ENCODE results near the gene DBX1.
"Not testable (repeated sequence)": the region's sequence is repeated elsewhere in the genome, so short reads cannot be mapped to it uniquely, and the experiment has no call there.

DBX1 gene, protein sequence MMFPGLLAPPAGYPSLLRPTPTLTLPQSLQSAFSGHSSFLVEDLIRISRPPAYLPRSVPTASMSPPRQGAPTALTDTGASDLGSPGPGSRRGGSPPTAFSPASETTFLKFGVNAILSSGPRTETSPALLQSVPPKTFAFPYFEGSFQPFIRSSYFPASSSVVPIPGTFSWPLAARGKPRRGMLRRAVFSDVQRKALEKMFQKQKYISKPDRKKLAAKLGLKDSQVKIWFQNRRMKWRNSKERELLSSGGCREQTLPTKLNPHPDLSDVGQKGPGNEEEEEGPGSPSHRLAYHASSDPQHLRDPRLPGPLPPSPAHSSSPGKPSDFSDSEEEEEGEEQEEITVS

DNA sequence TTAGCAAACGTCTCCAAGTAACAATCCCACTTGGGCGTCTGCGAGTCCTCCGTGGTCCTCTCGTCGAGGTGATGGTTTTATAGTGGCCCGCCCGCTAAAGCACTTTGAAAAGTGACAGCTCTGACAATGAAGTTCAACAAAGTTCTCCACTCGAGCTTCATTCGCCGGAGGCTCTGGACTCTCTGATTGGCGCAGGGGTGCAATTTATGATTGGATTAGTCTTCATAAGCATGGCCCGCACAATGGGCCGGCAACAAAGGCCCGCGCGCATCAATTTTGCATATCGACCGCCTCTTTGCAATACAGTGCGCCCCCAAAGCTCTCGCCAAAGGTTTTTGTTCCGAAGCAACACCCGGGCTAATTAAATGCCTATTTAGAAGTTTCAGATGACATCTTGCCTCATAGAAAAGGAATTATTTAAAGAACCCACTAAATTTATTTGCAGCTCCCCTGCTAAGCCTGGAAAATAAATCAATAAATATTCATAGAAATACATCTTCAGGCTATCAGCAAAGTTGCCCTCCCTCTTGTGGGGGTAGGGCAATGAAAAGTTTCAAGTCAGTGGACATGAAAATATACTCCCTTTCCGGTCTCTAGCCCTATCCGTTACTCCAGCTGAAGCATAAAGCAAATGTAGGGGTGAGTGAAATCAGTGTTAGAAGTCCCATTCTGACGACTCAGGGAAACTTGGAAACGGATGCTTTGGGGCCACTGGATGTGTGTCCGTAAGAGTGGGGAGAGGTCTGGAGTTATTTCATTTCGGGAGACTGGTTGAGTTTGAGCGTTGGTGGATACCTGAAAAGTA, at the start of gene DBX1:
Gene DBX1, minus strand, starts transcription at position 51 of the 805 bp plus-strand sequence. CDS start 151 bp downstream, outside the sequence.
- no peak for DNase-seq (ENCODE audit: insufficient read length, low spot score)
- FAIRE-seq, result no peak

DNA sequence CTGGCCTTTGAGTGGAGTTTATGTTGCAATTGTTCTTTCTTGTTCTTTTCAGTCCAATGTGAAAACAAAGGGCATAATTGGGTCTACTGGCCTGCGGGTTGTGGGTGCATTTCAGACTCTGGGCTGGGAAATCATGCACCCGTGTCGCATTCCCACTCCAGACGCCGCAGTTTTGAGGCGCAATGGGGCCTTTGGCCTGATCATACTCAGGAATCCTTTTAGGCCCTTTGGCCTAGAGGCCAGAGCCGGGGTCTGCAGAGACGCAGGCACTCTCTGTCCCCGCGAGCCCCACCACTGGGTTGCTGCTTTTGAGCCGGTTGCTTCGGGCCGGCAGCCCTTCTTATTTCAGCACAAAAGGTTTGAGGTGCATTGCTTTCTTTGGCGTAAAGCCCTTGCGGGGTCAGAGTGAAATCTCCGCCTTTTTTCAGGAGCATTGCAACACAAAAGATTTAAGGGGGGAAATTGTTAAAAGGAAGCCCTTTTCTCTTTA, 48.4 kb upstream of the DBX1 start:
- DNase-seq (ENCODE audit: insufficient read length, low spot score) (no peak), FAIRE-seq (no peak)

DNA sequence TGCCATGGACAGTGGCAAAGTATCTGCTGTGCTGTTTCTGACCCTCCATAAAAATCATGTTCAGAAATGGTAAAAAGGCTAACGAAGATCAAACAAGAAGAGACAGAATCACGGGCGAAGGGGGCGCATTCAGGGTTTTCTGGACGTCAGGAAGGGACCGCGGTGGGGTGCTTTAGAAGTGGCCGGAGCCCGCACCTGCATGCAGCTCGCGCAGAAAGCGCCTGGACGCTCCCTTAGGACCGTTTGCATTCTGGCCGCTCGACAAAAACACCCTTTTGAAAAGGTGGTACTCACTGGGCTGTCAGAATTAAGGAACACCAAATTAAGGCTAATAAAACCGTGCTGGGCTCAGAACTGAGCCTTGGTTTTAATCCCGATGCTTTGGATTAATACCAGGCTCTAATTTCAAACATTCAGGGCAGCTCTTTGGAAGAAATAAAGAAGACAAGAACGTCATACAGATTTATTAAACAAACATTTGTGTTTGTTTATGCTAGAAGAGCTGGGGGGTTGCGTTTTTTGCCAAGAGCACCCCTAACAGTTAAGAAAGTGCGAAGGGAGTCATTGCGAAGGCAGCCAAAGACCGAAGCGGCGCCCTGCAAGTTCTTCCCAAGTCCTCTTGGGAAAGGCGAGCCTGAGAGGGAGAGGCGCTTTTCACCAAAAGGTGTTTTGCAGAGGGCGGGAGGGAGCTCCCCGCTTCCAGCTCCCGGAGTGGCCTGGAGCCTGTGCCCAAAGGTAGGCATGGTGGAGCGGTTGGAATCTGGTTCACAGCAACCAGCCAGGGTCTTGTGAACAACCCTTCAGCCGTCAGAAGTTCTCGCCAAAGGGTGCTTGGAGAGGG, 47.7 kb upstream of the DBX1 start:
- no peak for FAIRE-seq
- DNase-seq (ENCODE audit: insufficient read length, low spot score), result no peak

DNA sequence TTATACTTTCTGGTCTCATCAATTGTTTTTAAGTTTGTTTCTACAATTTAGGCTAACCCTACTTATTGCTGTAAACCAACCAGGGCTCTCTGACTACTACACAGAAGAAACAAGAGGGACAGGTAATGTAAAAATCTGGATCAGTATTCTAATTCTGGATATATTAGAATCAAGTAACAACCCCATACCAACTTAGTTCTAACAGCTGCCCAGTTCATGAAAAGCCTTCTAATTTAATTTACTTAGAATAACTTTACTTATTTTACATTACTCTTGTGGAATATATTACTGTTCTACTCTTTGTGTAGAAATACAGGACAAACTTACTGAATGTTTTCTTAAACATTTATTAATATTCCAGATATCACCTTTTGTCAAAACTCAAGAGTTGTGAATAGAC, 45.5 kb upstream of the DBX1 start:
- no peak for FAIRE-seq
- DNase-seq (ENCODE audit: insufficient read length, low spot score), result no peak

DNA sequence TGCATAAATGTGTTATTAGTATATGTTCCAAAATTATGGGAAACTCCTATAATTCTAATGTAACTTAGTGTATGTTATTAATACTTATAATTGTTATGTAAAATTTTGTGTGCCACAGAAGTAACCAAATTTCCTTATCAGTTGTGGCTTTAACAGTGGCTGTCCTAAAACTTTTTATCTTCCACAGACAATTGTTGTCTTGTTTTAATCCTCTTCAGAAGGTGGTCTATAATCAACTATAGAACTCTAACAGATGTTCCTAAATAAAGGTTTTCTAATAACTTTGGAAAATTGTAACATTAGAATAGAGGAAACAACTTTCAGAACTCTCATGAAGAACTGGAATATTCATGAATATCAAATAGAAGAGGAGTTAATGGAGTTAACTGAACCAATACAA, 44.4 kb upstream of the DBX1 start:
- DNase-seq (ENCODE audit: insufficient read length, low spot score), result no peak
- no peak for FAIRE-seq

DNA sequence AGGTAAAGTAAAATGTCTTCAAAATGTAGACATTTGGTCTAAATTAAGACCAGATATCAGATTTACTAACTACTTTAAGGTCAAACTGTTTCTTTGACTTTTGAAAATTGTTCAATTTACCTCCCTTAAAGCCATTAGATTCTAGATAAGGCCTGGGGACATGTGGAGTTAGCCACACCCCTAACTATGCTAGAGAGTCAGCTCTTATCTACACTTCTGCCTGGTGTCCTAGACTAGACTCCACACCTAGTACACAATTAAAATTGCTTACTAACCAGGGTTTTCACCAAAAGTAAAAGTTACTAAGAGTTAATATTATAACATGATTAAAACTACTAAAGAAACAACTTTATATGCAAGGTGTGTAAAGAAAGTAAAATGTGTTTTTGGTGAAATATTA, 43.6 kb upstream of the DBX1 start:
- FAIRE-seq (no peak), DNase-seq (ENCODE audit: insufficient read length, low spot score) (no peak)

DNA sequence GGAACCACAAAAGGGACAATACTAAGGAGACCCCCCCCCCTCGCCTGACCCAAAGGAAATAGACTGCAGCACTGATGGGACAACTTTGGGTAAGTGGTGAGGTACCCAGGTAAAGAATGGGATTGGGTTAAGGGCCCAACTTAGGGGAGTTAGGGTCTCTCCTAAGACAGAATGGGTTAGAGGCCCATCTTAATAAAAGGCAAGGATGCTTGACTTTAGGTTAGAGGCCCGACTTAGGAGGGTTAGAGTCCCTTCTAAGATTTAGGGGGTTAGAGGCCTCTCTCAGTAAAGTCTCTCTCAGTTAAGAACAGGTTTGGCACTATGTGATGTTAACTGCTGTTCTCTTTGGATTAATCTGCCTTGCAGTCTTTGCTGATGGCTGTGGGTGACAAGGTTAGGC, 41.0 kb upstream of the DBX1 start:
- FAIRE-seq (no peak), DNase-seq (ENCODE audit: insufficient read length, low spot score) (no peak)

DNA sequence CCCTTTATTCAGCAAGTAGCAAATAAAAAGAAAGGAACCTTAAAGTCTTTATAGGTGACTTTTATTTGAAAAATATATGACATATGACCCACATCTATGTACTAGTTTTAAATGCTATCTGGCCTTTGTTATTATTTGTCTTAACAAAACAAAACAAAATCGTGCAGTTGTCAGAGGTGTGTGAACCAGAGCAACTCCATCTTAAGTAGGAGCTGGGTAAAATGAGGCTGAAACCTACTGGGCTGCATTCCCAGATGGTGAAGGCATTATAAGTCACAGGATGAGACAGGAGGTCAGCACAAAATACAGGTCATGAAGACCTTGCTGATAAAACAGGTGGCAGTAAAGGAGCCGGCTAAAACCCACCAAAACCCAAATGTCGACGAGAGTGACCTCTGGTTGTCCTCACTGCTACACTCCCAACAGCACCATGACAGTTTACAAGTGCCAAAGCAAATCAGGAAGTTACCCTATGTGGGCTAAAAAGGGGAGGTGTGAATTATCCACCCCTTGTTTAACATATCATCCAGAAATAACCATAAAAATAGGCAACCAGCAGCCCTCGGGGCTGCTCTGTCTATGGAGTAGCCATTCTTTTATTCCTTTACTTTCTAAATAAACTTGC, 40.2 kb upstream of the DBX1 start:
- not testable (repeated sequence) for DNase-seq (ENCODE audit: insufficient read length, low spot score); FAIRE-seq

DNA sequence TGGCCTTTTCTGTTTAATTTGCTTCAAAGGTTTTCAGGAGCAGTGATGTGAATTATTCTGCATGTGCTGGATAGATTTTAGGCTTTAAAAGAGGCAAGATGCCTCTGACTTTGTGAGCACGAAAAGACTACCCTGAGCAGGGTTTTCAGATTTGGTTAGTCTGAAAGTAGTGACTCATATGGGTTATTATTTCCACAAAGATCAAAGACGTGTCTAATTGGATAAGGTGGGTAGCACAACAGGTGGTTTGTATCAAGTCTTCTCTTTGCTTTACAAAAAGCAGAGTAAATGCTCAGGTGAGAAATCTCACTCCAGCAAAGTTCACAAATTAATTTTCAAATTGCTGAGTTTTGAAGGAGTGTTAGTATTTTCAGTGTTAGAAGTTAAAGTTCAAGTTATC, 37.6 kb upstream of the DBX1 start:
- FAIRE-seq, result no peak

DNA sequence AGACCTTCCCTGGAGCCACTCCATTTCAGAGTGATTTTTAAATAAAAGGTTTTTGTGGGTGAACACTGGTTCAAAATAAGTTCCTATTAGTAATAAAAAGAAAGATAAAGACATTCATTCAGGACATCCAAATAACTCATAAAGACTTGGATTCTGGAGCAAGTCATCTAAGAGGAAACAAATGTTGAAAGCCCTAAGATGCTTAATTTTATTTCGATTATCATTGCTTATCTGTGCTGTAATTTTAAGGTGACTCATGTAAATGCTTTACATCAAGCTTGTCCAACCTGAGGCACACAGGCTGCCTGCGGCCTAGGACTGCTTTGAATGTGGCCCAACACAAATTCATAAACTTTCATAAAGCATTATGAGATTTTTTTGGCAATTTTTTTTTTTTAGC, 34.2 kb upstream of the DBX1 start:
- DNase-seq (ENCODE audit: insufficient read length, low spot score) (no peak), FAIRE-seq (no peak)

More for the DNA sequence above, 37.6 kb upstream of the DBX1 start:
- DNase-seq (ENCODE audit: insufficient read length, low spot score), result no peak

DNA sequence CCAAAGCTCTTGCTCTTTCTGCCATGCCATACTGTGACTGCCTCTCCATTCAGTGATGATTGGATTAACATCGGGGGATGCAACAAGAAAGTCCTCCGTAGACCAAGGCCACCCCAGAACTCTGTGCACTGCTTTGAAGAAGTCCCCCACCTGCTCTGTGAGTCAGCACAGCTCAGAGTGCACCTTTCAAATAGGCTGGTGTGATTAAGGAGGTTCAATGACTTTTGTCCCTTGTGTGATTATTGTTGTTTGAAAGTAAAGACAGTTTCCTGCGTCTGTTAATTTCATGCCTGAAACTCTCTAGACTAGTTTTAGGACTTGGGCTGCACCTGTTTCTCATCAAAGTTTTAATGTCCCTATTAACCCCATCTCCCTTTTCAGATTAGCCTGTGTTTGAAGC, 33.0 kb upstream of the DBX1 start:
- DNase-seq (ENCODE audit: insufficient read length, low spot score) (no peak), FAIRE-seq (no peak)

DNA sequence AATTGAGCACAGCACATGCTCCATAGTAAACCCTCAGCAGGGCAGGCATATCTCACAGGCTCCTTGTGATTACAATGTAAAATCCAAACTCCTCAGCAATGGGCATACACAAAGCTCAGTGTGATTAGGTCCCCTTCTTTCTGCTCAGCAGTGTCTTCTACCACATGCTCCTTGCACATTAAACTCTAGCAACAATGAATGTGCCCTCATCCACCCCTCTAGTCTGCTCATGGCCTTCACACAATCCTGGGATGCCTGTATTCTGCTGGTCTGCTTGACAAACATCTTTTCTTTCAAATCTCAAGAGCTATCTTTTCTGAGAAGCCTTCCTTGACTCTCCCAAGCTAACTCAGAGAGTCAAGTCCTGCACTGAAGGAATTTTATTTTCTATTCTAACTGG, 32.4 kb upstream of the DBX1 start:
- no peak for DNase-seq (ENCODE audit: insufficient read length, low spot score)
- no peak for FAIRE-seq

DNA sequence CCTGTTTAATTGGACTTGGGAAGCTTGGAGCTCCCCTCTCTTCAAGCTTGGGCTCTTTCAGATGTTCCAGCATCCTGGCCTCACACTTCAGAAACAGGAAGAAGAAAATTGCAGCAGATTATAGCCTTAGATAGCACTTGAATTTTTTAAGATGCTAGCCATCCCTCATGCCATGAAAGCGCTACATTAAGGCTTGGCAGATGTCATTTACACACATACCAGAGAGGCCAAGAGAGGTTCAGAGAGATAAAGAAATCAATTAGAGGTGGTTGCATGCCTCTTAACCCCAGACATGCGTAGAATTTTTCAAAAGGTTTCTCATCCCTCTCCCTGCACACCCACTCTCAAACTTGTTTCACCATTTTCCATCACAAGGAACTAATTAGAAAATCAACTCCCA, 31.9 kb upstream of the DBX1 start:
- no peak for FAIRE-seq

DNA sequence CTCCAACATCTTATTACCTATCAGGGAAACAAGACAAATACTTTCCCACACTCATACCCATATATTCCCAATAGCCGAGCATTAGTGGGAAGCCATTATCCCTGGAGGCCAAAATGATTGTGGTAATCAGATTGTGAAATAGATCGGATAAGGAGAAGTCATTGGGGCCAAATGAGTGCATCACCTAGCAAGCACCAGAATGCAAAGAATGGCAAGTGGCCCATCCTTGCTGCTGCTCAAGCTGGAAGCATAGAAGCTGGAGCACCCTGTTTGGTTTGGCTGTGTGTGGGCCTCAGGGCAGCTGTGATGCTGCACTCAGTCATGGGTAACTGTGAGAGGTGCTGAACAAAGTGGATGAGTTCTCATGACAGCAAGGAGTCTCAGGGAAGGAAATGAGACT, 18.7 kb upstream of the DBX1 start:
- no peak for DNase-seq (ENCODE audit: insufficient read length, low spot score)
- FAIRE-seq, result no peak

More for the DNA sequence above, 31.9 kb upstream of the DBX1 start:
- no peak for DNase-seq (ENCODE audit: insufficient read length, low spot score)

DNA sequence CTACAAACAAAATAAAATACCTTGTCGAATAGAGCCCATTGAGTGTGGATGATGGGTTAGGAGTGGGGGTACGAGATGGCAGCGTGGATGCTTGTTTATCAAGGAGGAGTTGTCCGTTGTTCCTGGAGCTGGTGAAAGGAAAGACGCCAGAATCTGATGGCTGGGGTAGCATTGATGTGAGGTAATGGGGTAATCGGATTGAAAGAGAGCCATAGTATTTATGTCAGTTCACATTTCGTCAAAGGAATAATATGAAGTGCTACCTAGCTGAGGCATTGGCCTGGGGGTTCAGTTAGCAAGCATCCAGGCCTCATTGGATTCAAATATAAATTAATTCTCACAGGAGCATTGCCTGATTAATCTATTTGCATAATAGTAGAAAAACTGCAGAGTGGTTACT, 16.9 kb upstream of the DBX1 start:
- no peak for DNase-seq (ENCODE audit: insufficient read length, low spot score)
- no peak for FAIRE-seq

DNA sequence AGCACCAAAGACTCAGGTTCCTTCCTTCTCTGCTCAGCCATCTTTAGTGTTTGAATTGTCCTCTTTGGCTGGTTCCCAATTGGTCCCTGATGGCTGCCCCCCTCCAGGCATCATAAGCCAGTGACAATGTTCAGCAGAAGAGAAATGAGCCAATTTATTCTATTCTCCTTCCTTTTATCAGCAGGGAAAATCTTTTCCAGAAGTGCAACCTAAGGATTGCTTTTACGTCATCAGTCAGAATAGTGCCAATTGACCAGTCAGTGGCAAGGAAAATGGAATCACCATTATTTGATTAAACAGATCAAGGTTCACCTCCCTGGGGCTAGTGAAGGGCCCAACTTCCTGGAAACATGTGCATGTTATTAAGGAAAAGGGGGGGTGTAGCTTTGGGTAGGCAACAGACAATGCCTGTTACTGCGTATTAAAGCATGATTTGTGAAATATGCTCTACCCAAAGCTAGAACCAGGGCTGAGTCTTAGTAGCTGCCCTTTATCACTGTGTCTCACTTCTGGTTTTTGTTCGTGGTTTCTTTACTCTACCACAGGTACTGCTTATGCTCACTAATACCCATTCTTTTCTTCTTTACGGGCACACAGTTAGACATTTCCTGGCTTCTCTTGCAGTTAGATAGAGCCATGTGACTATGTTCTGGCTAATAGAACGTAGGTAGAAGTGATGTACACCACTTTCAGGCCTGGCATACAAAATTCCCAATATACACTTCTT, 12.6 kb upstream of the DBX1 start:
- no peak for DNase-seq (ENCODE audit: insufficient read length, low spot score)
- FAIRE-seq, result no peak

DNA sequence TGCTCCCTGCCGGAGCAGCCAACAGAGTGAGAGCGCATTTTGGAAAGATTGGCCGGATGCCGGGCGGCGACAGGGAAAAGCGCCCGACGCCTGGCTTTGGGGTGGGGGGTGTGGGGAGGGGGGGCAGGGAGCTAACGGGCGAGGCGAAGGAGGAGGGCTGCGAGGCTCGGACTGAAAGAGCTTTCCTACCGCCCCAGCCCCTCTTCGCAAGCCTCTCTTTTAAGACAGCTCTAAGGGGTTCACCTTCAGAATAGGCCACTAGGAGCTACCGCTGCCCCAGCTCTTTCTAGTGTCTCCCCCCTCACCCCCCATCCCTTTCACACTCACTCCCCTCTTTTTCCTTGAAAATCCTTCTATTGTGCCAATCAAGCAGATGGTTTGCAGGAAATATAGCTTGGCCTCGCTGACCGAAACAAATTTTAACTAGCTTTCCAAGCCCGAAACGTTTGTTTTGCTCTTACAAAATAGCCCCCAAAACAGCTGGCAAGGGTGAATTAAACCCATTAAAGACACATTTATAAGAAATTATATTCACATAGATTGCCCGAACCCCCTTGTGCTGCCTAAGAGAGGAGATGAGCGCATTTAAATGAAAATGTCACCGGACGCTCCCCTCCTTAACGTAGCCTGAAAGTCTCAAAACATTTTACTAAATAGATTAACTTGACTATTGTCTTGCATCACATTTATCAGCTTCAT, 3.7 kb upstream of the DBX1 start:
- DNase-seq (ENCODE audit: insufficient read length, low spot score) (no peak), FAIRE-seq (no peak)

DNA sequence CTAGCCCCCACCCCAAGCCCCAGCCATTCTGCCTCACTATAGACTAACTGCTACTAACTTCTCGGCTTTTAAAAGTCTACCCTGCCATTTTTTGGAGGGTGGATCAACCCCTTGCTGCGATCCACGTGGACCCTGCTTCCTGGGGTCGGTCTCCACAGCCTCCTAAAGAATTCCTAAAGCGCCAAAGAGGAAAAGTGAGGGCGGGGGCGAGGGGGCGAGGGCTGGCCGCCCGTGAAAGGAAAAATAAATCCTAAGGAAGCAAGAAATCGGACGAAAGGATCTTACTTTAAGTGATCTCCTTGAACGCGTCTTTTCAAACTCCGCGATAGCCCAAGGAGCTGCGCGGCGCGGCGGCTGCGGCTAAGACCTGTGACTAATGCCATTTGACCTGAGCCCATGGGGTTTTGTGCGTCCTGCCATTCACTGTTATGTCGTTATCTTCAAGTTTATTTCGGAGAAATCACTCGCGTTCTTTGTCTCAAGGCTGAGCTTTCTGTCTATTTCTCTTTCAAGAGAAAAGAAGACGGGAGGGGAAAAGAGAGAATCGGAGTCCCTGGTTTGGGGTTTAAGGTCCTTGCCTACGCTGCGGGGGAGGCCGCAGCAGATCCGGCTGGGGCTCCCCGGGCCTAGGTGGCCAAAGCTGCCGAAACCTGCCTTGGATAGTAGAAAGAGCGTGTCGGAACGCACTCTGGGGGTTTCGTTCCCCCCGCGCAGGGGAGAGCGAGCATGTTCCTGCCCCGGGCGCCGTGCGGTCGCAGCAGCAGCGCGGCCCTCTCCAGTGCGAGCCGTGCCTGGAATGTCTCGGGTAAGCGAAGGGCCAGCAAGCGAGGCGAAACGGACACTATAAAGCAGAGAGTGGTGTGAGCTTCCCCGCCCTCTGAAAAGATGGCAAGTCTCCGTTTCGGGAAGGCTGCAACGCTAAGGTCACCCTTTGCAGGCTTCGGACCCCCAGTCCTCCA, 2.8 kb upstream of the DBX1 start:
- FAIRE-seq (no peak), DNase-seq (ENCODE audit: insufficient read length, low spot score) (no peak)

Measured in GM19239 (cell line).